DMS53 treated with DMSO at 0.1 percent for 48 hours (cell line): ENCODE data around the gene S100A9.

ENCODE experiments used
- DNase-seq: peaks from one replicate; lab custom pipeline; 2025; ENCODE audit not compliant: unreplicated experiment; lab: John Stamatoyannopoulos, UW

The S100A9 gene

GRCh38 chr1:153389401-153389800 is 31.7 kb downstream of the S100A9 start:
- no peak for DNase-seq

GRCh38 chr1:153389973-153390879 is 32.6 kb downstream of the S100A9 start:
- DNase-seq: no peak

- no peak for DNase-seq
Measured at GRCh38 chr1:153390938-153391710, 33.5 kb downstream of the S100A9 start, which contains the start of gene S100A8. S100A8 (minus strand) TSS chr1:153391073; CDS start chr1:153390535, 538 bp downstream.

GRCh38 chr1:153392258-153392657 is 34.6 kb downstream of the S100A9 start:
- DNase-seq: no peak

- no peak for DNase-seq
Measured at GRCh38 chr1:153392822-153393221, 35.2 kb downstream of the S100A9 start.

- DNase-seq: no peak
Measured at GRCh38 chr1:153393926-153394325, 36.3 kb downstream of the S100A9 start.

GRCh38 chr1:153394391-153394790 is 36.7 kb downstream of the S100A9 start:
- no peak for DNase-seq

GRCh38 chr1:153395136-153395685 is 37.6 kb downstream of the S100A9 start:
- no peak for DNase-seq

- no peak for DNase-seq
Measured at GRCh38 chr1:153395776-153396175, 38.1 kb downstream of the S100A9 start.

- DNase-seq: no peak
Measured at GRCh38 chr1:153396461-153396860, 38.8 kb downstream of the S100A9 start.

- no peak for DNase-seq
Measured at GRCh38 chr1:153397051-153397923, 39.6 kb downstream of the S100A9 start.

GRCh38 chr1:153397924-153398651 is 40.4 kb downstream of the S100A9 start:
- DNase-seq: no peak

GRCh38 chr1:153399401-153400055 is 41.9 kb downstream of the S100A9 start:
- DNase-seq: no peak

GRCh38 chr1:153400244-153400643 is 42.6 kb downstream of the S100A9 start:
- DNase-seq: no peak

GRCh38 chr1:153401461-153401860 is 43.8 kb downstream of the S100A9 start:
- no peak for DNase-seq

- DNase-seq: no peak
Measured at GRCh38 chr1:153402226-153402625, 44.6 kb downstream of the S100A9 start.

GRCh38 chr1:153403421-153404085 is 45.9 kb downstream of the S100A9 start:
- DNase-seq: no peak

GRCh38 chr1:153404086-153404635 is 46.5 kb downstream of the S100A9 start:
- DNase-seq: no peak

GRCh38 chr1:153404768-153405167 is 47.1 kb downstream of the S100A9 start:
- no peak for DNase-seq
